ENCODE results near the gene APOC1. TPM values are rescaled to one million over a fixed set of nuclear protein-coding genes. Genes with fewer than 3 reads are reported as not detected.
A peak's percentile ranks its signal among the peaks of the same experiment; 100 is the strongest.
"Not testable (repeated sequence)": the region's sequence is repeated elsewhere in the genome, so short reads cannot be mapped to it uniquely, and the experiment has no call there.

APOC1 gene
- total RNA-seq, 1 experiment from 2014 or later, result 4.7 TPM

GRCh38 chr19:44908074-44908835, 6.2 kb upstream of the APOC1 start:
- intact Hi-C loops (cut with micrococcal nuclease; ENCODE audit: unreplicated experiment), result no loop called here
- CTCF ChIA-PET, result no interaction called here
- Mint-ChIP-seq H3K27ac (ENCODE audit: unreplicated experiment) (no peak overlapping the region), H3K27me3 (ENCODE audit: unreplicated experiment) (peaks cover 49% of the 10 kb centered on the region), H3K4me1 (ENCODE audit: low read depth, unreplicated experiment) (peaks cover 28% of the 10 kb centered on the region), H3K36me3 (ENCODE audit: insufficient read depth, unreplicated experiment) (peaks cover 35% of the 10 kb centered on the region), H3K4me3 (ENCODE audit: low read depth, unreplicated experiment) (no peak overlapping the region), H3K9me3 (ENCODE audit: low read depth, unreplicated experiment) (no peaks in the 10 kb centered on the region)
- no peak for DNase-seq
- no TSS peak for BruUV-seq (replicated peaks)
- no peak for TF ChIP-seq CTCF (IDR thresholded peaks at IDR 0.05; ENCODE audit: unreplicated experiment)

GRCh38 chr19:44908836-44909261, 5.6 kb upstream of the APOC1 start:
- no peak for DNase-seq
- Mint-ChIP-seq H3K4me1 (ENCODE audit: low read depth, unreplicated experiment) (peaks cover 34% of the 10 kb centered on the region), H3K4me3 (ENCODE audit: low read depth, unreplicated experiment) (no peak overlapping the region), H3K27me3 (ENCODE audit: unreplicated experiment) (peaks cover 49% of the 10 kb centered on the region), H3K36me3 (ENCODE audit: insufficient read depth, unreplicated experiment) (peaks cover 29% of the 10 kb centered on the region), H3K27ac (ENCODE audit: unreplicated experiment) (no peak overlapping the region), H3K9me3 (ENCODE audit: low read depth, unreplicated experiment) (no peaks in the 10 kb centered on the region)
- TF ChIP-seq CTCF (IDR thresholded peaks at IDR 0.05; ENCODE audit: unreplicated experiment), result no peak
- CTCF ChIA-PET, result no interaction called here
- no TSS peak for BruUV-seq (replicated peaks)
- intact Hi-C loops (cut with micrococcal nuclease; ENCODE audit: unreplicated experiment), result no loop called here

GRCh38 chr19:44909775-44910174, 4.6 kb upstream of the APOC1 start:
- BruUV-seq (replicated peaks), result no TSS peak
- Mint-ChIP-seq H3K27ac (ENCODE audit: unreplicated experiment) (no peak overlapping the region), H3K4me3 (ENCODE audit: low read depth, unreplicated experiment) (no peak overlapping the region), H3K36me3 (ENCODE audit: insufficient read depth, unreplicated experiment) (peaks cover 28% of the 10 kb centered on the region), H3K9me3 (ENCODE audit: low read depth, unreplicated experiment) (no peaks in the 10 kb centered on the region), H3K4me1 (ENCODE audit: low read depth, unreplicated experiment) (peaks cover 43% of the 10 kb centered on the region), H3K27me3 (ENCODE audit: unreplicated experiment) (peaks cover 40% of the 10 kb centered on the region)
- no peak for DNase-seq
- intact Hi-C loops (cut with micrococcal nuclease; ENCODE audit: unreplicated experiment), result no loop called here
- CTCF ChIA-PET, result interaction anchor here (0.6 kb wide), 1 partner anchor 73 kb away, joined by 4 read pairs; no protein-coding TSS in a partner anchor
- TF ChIP-seq CTCF (IDR thresholded peaks at IDR 0.05; ENCODE audit: unreplicated experiment), result no peak

GRCh38 chr19:44911896-44912295, 2.5 kb upstream of the APOC1 start:
- Mint-ChIP-seq H3K4me1 (ENCODE audit: low read depth, unreplicated experiment) (peaks cover 37% of the 10 kb centered on the region), H3K27me3 (ENCODE audit: unreplicated experiment) (peaks cover 18% of the 10 kb centered on the region), H3K36me3 (ENCODE audit: insufficient read depth, unreplicated experiment) (peaks cover 17% of the 10 kb centered on the region)
- CTCF ChIA-PET, result interaction anchor here (0.6 to 1.1 kb wide), 2 partner anchors 66 to 109 kb away, joined by 3 to 7 read pairs; partner anchors contain the start of gene NECTIN2
- H3K27ac Mint-ChIP-seq (ENCODE audit: unreplicated experiment); H3K4me3 Mint-ChIP-seq (ENCODE audit: low read depth, unreplicated experiment); BruUV-seq (replicated peaks); DNase-seq; intact Hi-C loops (cut with micrococcal nuclease; ENCODE audit: unreplicated experiment); H3K9me3 Mint-ChIP-seq (ENCODE audit: low read depth, unreplicated experiment): not testable (repeated sequence)

- CTCF ChIA-PET, result interaction anchor here (1.1 kb wide), 1 partner anchor 67 kb away, joined by 3 read pairs; the partner anchor contains the start of gene NECTIN2
- H3K4me3 Mint-ChIP-seq (ENCODE audit: low read depth, unreplicated experiment), result no peak overlapping the region
- no peak overlapping the region for H3K27ac Mint-ChIP-seq (ENCODE audit: unreplicated experiment)
- no peak for TF ChIP-seq CTCF (IDR thresholded peaks at IDR 0.05; ENCODE audit: unreplicated experiment)
- DNase-seq, result no peak
- peaks cover 10% of the 10 kb centered on the region for H3K27me3 Mint-ChIP-seq (ENCODE audit: unreplicated experiment)
- H3K9me3 Mint-ChIP-seq (ENCODE audit: low read depth, unreplicated experiment), result no peaks in the 10 kb centered on the region
- intact Hi-C loops (cut with micrococcal nuclease; ENCODE audit: unreplicated experiment), result no loop called here
- H3K4me1 Mint-ChIP-seq (ENCODE audit: low read depth, unreplicated experiment), result peaks cover 37% of the 10 kb centered on the region
- no TSS peak for BruUV-seq (replicated peaks)
- peaks cover 21% of the 10 kb centered on the region for H3K36me3 Mint-ChIP-seq (ENCODE audit: insufficient read depth, unreplicated experiment)
Observed at GRCh38 chr19:44912854-44913253, 1.6 kb upstream of the APOC1 start.

GRCh38 chr19:44913512-44914432, 636 bp upstream of the APOC1 start:
- Mint-ChIP-seq H3K4me1 (ENCODE audit: low read depth, unreplicated experiment) (peaks cover 37% of the 10 kb centered on the region), H3K4me3 (ENCODE audit: low read depth, unreplicated experiment) (peak overlapping the region; percentile 92), H3K36me3 (ENCODE audit: insufficient read depth, unreplicated experiment) (peaks cover 21% of the 10 kb centered on the region), H3K27ac (ENCODE audit: unreplicated experiment) (peak overlapping the region; percentile 96)
- CTCF ChIA-PET; BruUV-seq (replicated peaks); H3K9me3 Mint-ChIP-seq (ENCODE audit: low read depth, unreplicated experiment); intact Hi-C loops (cut with micrococcal nuclease; ENCODE audit: unreplicated experiment); H3K27me3 Mint-ChIP-seq (ENCODE audit: unreplicated experiment); DNase-seq: not testable (repeated sequence)
